ENCODE data around the gene UCHL3.

The UCHL3 gene

GRCh38 chr13:75550159-75550567, 572 bp downstream of the UCHL3 start:
- DNase-seq: peak; percentile 71

GRCh38 chr13:75554464-75554863, 4.9 kb downstream of the UCHL3 start:
- no peak for DNase-seq

GRCh38 chr13:75554981-75555380, 5.4 kb downstream of the UCHL3 start:
- no peak for DNase-seq

GRCh38 chr13:75555836-75556235, 6.2 kb downstream of the UCHL3 start:
- no peak for DNase-seq

- no peak for DNase-seq
Measured at GRCh38 chr13:75556961-75557360, 7.4 kb downstream of the UCHL3 start.

- DNase-seq: no peak
Measured at GRCh38 chr13:75558145-75558840, 8.7 kb downstream of the UCHL3 start.

GRCh38 chr13:75566658-75567057, 17.1 kb downstream of the UCHL3 start:
- no peak for DNase-seq

- DNase-seq: no peak
Measured at GRCh38 chr13:75569576-75569975, 20.0 kb downstream of the UCHL3 start.

GRCh38 chr13:75579529-75579928, 29.9 kb downstream of the UCHL3 start:
- DNase-seq: no peak

GRCh38 chr13:75581874-75582640, 32.5 kb downstream of the UCHL3 start:
- no peak for DNase-seq

- no peak for DNase-seq
Measured at GRCh38 chr13:75583091-75583490, 33.5 kb downstream of the UCHL3 start.

- DNase-seq: no peak
Measured at GRCh38 chr13:75585153-75585552, 35.6 kb downstream of the UCHL3 start.

GRCh38 chr13:75587679-75588078, 38.1 kb downstream of the UCHL3 start:
- no peak for DNase-seq

- no peak for DNase-seq
Measured at GRCh38 chr13:75596657-75597182, 47.1 kb downstream of the UCHL3 start.

- no peak for DNase-seq
Measured at GRCh38 chr13:75600371-75600770, 50.8 kb downstream of the UCHL3 start.

- DNase-seq: no peak
Measured at GRCh38 chr13:75603038-75603437, 53.4 kb downstream of the UCHL3 start.

GRCh38 chr13:75607447-75607846, 57.9 kb downstream of the UCHL3 start:
- no peak for DNase-seq

GRCh38 chr13:75610466-75610865, 60.9 kb downstream of the UCHL3 start:
- DNase-seq: no peak

GRCh38 chr13:75612354-75612753, 62.8 kb downstream of the UCHL3 start:
- DNase-seq: no peak

- no peak for DNase-seq
Measured at GRCh38 chr13:75617230-75617629, 67.6 kb downstream of the UCHL3 start.

GRCh38 chr13:75618308-75618707, 68.7 kb downstream of the UCHL3 start:
- DNase-seq: no peak

GRCh38 chr13:75620020-75620419, 70.4 kb downstream of the UCHL3 start:
- no peak for DNase-seq

- DNase-seq: no peak
Measured at GRCh38 chr13:75621147-75621546, 71.6 kb downstream of the UCHL3 start.

- no peak for DNase-seq
Measured at GRCh38 chr13:75628801-75629200, 79.2 kb downstream of the UCHL3 start.

All from NCI-H1092 treated with DMSO at 0.1 percent for 48 hours (cell line).